Measurements from ENCODE around the gene LEMD2.
A peak's percentile ranks its signal among the peaks of the same experiment; 100 is the strongest.

LEMD2 gene

GRCh38 chr6:33787346-33787953 is 1.5 kb downstream of the LEMD2 start:
- CTCF ChIA-PET: interaction anchor here (0.6 to 3.3 kb wide), 9 partner anchors 9 to 240 kb away, joined by 3 to 24 read pairs (median 5); no protein-coding TSS in a partner anchor
- no peak overlapping the region for H3K27ac ChIP-seq (ENCODE audit: extremely low read depth, low read depth, low read length)
- peak overlapping the region; percentile 67 for H3K4me3 ChIP-seq (ENCODE audit: low read depth, low read length)
- peaks cover 0 to 40% of the 10 kb centered on the region in 2 experiments; a peak in 1 of 3 replicates for H3K36me3 ChIP-seq (ENCODE audit: control insufficient read depth in 2 of 2, insufficient read depth in 1 of 2, low read length in 2 of 2)
- H3K4me1 ChIP-seq (ENCODE audit: control insufficient read depth, insufficient read depth, low read length): peaks cover 9% of the 10 kb centered on the region
- POLR2A ChIA-PET: interaction anchor here (0.7 to 1.9 kb wide), 9 partner anchors 14 to 358 kb away, joined by 3 to 11 read pairs (median 4); partner anchors contain the start of gene UQCC2
- H3K9me3 ChIP-seq (ENCODE audit: control insufficient read depth, insufficient read depth, low read depth, low read length): no peaks in the 10 kb centered on the region
- TF ChIP-seq GLIS1 (tag by site-specific recombination; IDR thresholded peaks at IDR 0.05) (no peak), PRDM4 (tag by site-specific recombination; IDR thresholded peaks at IDR 0.05) (no peak), SP3 (tag by site-specific recombination; IDR thresholded peaks at IDR 0.05) (no peak)

GRCh38 chr6:33786736-33787135 is 2.2 kb downstream of the LEMD2 start:
- H3K4me3 ChIP-seq (ENCODE audit: low read depth, low read length): no peak overlapping the region
- POLR2A ChIA-PET: interaction anchor here (1.2 to 1.6 kb wide), 2 partner anchors 17 to 90 kb away, joined by 3 to 7 read pairs; no protein-coding TSS in a partner anchor
- no peak overlapping the region for H3K27ac ChIP-seq (ENCODE audit: extremely low read depth, low read depth, low read length)
- H3K4me1 ChIP-seq (ENCODE audit: control insufficient read depth, insufficient read depth, low read length): peaks cover 9% of the 10 kb centered on the region
- H3K36me3 ChIP-seq (ENCODE audit: control insufficient read depth in 2 of 2, insufficient read depth in 1 of 2, low read length in 2 of 2): peaks cover 0 to 47% of the 10 kb centered on the region in 2 experiments; a peak in 1 of 3 replicates
- TF ChIP-seq ZNF140 (tag by site-specific recombination; IDR thresholded peaks at IDR 0.05) (no peak), ZFHX2 (tag by site-specific recombination; conservative IDR thresholded peaks at IDR 0.05) (no peak), RBAK (tag by site-specific recombination; IDR thresholded peaks at IDR 0.05) (no peak), ZNF169 (tag by site-specific recombination; IDR thresholded peaks at IDR 0.05) (no peak), ZNF776 (tag by site-specific recombination; IDR thresholded peaks at IDR 0.05; ENCODE audit: borderline replicate concordance) (no peak), KLF9 (tag by site-specific recombination; IDR thresholded peaks at IDR 0.05; ENCODE audit: low read depth) (no peak), GLIS2 (tag by site-specific recombination; IDR thresholded peaks at IDR 0.05) (no peak)
- CTCF ChIA-PET: interaction anchor here (0.5 to 3.3 kb wide), 3 partner anchors 15 to 370 kb away, joined by 3 to 24 read pairs (median 12); no protein-coding TSS in a partner anchor
- H3K9me3 ChIP-seq (ENCODE audit: control insufficient read depth, insufficient read depth, low read depth, low read length): no peaks in the 10 kb centered on the region

- POLR2A ChIA-PET: interaction anchor here (1.2 kb wide), 1 partner anchor 89 kb away, joined by 3 read pairs; no protein-coding TSS in a partner anchor
- H3K4me3 ChIP-seq (ENCODE audit: low read depth, low read length): no peak overlapping the region
- CTCF ChIA-PET: interaction anchor here (2.1 to 3.3 kb wide), 2 partner anchors 14 to 18 kb away, joined by 5 to 24 read pairs; no protein-coding TSS in a partner anchor
- peaks cover 0 to 57% of the 10 kb centered on the region in 2 experiments; a peak in 1 of 3 replicates for H3K36me3 ChIP-seq (ENCODE audit: control insufficient read depth in 2 of 2, insufficient read depth in 1 of 2, low read length in 2 of 2)
- no peaks in the 10 kb centered on the region for H3K9me3 ChIP-seq (ENCODE audit: control insufficient read depth, insufficient read depth, low read depth, low read length)
- peaks cover 9% of the 10 kb centered on the region for H3K4me1 ChIP-seq (ENCODE audit: control insufficient read depth, insufficient read depth, low read length)
- no peak overlapping the region for H3K27ac ChIP-seq (ENCODE audit: extremely low read depth, low read depth, low read length)
- TF ChIP-seq REST (tag by site-specific recombination; IDR thresholded peaks at IDR 0.05): no peak
- no peak for TF ChIP-seq TRIM28 (IDR thresholded peaks at IDR 0.05; ENCODE audit: borderline replicate concordance, low read length)
- TF ChIP-seq ZNF132 (tag by site-specific recombination; IDR thresholded peaks at IDR 0.05; ENCODE audit: borderline replicate concordance): no peak
- TF ChIP-seq ZBTB20 (tag by site-specific recombination; IDR thresholded peaks at IDR 0.05): no peak
- no peak for TF ChIP-seq ZNF174 (tag by site-specific recombination; IDR thresholded peaks at IDR 0.05)
- no peak for TF ChIP-seq SALL2 (tag by site-specific recombination; IDR thresholded peaks at IDR 0.05; ENCODE audit: borderline replicate concordance)
- TF ChIP-seq ZNF274 (IDR thresholded peaks at IDR 0.05; ENCODE audit: low read length): no peak
- no peak for TF ChIP-seq ZNF274 (tag by site-specific recombination; IDR thresholded peaks at IDR 0.05; ENCODE audit: borderline replicate concordance)
- no peak for TF ChIP-seq ZNF26 (tag by site-specific recombination; IDR thresholded peaks at IDR 0.05)
- TF ChIP-seq ZNF704 (tag by site-specific recombination; IDR thresholded peaks at IDR 0.05): no peak
- no peak for TF ChIP-seq ZNF214 (tag by site-specific recombination; IDR thresholded peaks at IDR 0.05; ENCODE audit: borderline replicate concordance)
- no peak for TF ChIP-seq ZIC2 (tag by site-specific recombination; IDR thresholded peaks at IDR 0.05)
- TF ChIP-seq MEIS1 (CRISPR knock-in tag; IDR thresholded peaks at IDR 0.05; ENCODE audit: borderline replicate concordance): no peak
Measured at GRCh38 chr6:33785778-33786177, 3.2 kb downstream of the LEMD2 start.

Measured in HEK293 (cell line).